Right atrium auricular region (tissue), 2 donors: ENCODE data around the gene ZNF785. TPM values are rescaled to one million over a fixed set of nuclear protein-coding genes. Genes with fewer than 3 reads are reported as not detected.
"Not testable (repeated sequence)": the region's sequence is repeated elsewhere in the genome, so short reads cannot be mapped to it uniquely, and the experiment has no call there.

Experiments
- DNase-seq: peaks from one replicate; pipeline ENCODE4 v3.0.0-alpha.2; 2019; ENCODE audit warnings: low spot score
- H3K27ac ChIP-seq, 2 donors: fragments of 200-600 bp; sonication (generic); 1 replicate in 1 of 2; 2 replicates in 1 of 2; pipeline ENCODE4 v1.5.1; 2016 to 2019
- H3K27me3 ChIP-seq, 2 donors: fragments of 200-600 bp; sonication (generic); one replicate each; pipeline versions ENCODE4 v1.5.1 to v1.6.0; 2017 to 2019
- H3K36me3 ChIP-seq: fragments of 200-600 bp; sonication (generic); one replicate; pipeline ENCODE4 v1.5.1; 2016
- H3K4me1 ChIP-seq, 2 donors: fragments of 200-600 bp; sonication (generic); one replicate each; pipeline versions ENCODE4 v1.5.1 to v1.6.0; 2017 to 2019
- H3K4me3 ChIP-seq, 2 donors: fragments of 200-600 bp; sonication (generic); 1 replicate in 1 of 2; 2 replicates in 1 of 2; pipeline ENCODE4 v1.5.1; 2017 to 2019; ENCODE audit warnings: mild to moderate bottlenecking in 1 of 2, moderate library complexity in 1 of 2
- H3K9me3 ChIP-seq, 2 donors: fragments of 200-600 bp; sonication (generic); one replicate each; pipeline ENCODE4 v1.5.1; 2019
- CTCF ChIP-seq, 2 donors: fragments of 200-600 bp; sonication (generic); IDR thresholded peaks; one replicate each; pipeline ENCODE4 v1.5.1; 2019; ENCODE audit warnings: antibody characterized with exemption in 2 of 2
- total RNA-seq, 2 donors: library from RNA; depleted of rRNA; stranded (reverse); fragments of >200 nt; gene quantifications; one replicate each; pipeline ENCODE4 v1.1.0, GENCODE V29; 2016

Gene ZNF785
- 1 to 10 TPM; 5.5 to 6.0 TPM for total RNA-seq

GRCh38 chr16:30585400-30586191, at the start of gene ZNF785:
Gene ZNF785, minus strand, starts transcription at chr16:30585697. Its CDS starts 86 bp downstream, at chr16:30585611.
- TF ChIP-seq CTCF (IDR thresholded peaks at IDR 0.05), result peak in 1 of 2 donors; percentile 45
- peak within 1 kb of the TSS; percentile 93 to 95 for H3K27ac ChIP-seq
- no peaks in the 10 kb centered on the region for H3K9me3 ChIP-seq
- peaks cover 0 to 27% of the 10 kb centered on the region in 2 donors for H3K4me1 ChIP-seq
- H3K27me3 ChIP-seq, result no peaks in the 10 kb centered on the region
- peaks cover 12% of the 10 kb centered on the region for H3K36me3 ChIP-seq
- peak within 1 kb of the TSS; percentile 70 to 72 for H3K4me3 ChIP-seq
- peak; percentile 98 for DNase-seq

GRCh38 chr16:30633526-30633925, 48.0 kb upstream of the ZNF785 start:
- no peaks in the 10 kb centered on the region for H3K27me3 ChIP-seq
- H3K4me1 ChIP-seq, result peaks cover 0 to 12% of the 10 kb centered on the region in 2 donors
- TF ChIP-seq CTCF (IDR thresholded peaks at IDR 0.05), result no peak
- no peaks in the 10 kb centered on the region for H3K9me3 ChIP-seq
- H3K27ac ChIP-seq, result peak overlapping the region; percentile 84 to 92
- peak overlapping the region; percentile 57 to 70 for H3K4me3 ChIP-seq
- DNase-seq, result no peak
- no peaks in the 10 kb centered on the region for H3K36me3 ChIP-seq

- not testable (repeated sequence) for H3K9me3 ChIP-seq, H3K27ac ChIP-seq, DNase-seq, H3K27me3 ChIP-seq, H3K36me3 ChIP-seq, H3K4me3 ChIP-seq
- peaks cover 0 to 14% of the 10 kb centered on the region in 2 donors for H3K4me1 ChIP-seq
Observed at GRCh38 chr16:30632454-30632853, 47.0 kb upstream of the ZNF785 start.

- Histone ChIP-seq H3K36me3 (no peaks in the 10 kb centered on the region), H3K4me3 (peak overlapping the region in 1 of 2 donors; percentile 26), H3K9me3 (no peaks in the 10 kb centered on the region), H3K27ac (peak overlapping the region in 1 of 2 donors; percentile 47), H3K27me3 (no peaks in the 10 kb centered on the region), H3K4me1 (peaks cover 0 to 3% of the 10 kb centered on the region in 2 donors)
- peak; percentile 76 to 91 for TF ChIP-seq CTCF (IDR thresholded peaks at IDR 0.05)
- DNase-seq, result peak; percentile 90
Observed at GRCh38 chr16:30628628-30629540, 43.4 kb upstream of the ZNF785 start.

- DNase-seq, result no peak
- no peak overlapping the region for H3K27ac ChIP-seq
- no peak overlapping the region for H3K4me3 ChIP-seq
- no peak for TF ChIP-seq CTCF (IDR thresholded peaks at IDR 0.05)
- H3K27me3 ChIP-seq, result no peaks in the 10 kb centered on the region
- H3K9me3 ChIP-seq, result no peaks in the 10 kb centered on the region
- H3K4me1 ChIP-seq, result peaks cover 0 to 3% of the 10 kb centered on the region in 2 donors
- no peaks in the 10 kb centered on the region for H3K36me3 ChIP-seq
Observed at GRCh38 chr16:30626236-30626635, 40.7 kb upstream of the ZNF785 start.
